ENCODE results near the gene RNF212. TPM values are rescaled to one million over a fixed set of nuclear protein-coding genes. Genes with fewer than 3 reads are reported as not detected.

RNF212 gene
- total RNA-seq, 2 experiments from 2014 or later = 2.0 to 2.7 TPM

DNA sequence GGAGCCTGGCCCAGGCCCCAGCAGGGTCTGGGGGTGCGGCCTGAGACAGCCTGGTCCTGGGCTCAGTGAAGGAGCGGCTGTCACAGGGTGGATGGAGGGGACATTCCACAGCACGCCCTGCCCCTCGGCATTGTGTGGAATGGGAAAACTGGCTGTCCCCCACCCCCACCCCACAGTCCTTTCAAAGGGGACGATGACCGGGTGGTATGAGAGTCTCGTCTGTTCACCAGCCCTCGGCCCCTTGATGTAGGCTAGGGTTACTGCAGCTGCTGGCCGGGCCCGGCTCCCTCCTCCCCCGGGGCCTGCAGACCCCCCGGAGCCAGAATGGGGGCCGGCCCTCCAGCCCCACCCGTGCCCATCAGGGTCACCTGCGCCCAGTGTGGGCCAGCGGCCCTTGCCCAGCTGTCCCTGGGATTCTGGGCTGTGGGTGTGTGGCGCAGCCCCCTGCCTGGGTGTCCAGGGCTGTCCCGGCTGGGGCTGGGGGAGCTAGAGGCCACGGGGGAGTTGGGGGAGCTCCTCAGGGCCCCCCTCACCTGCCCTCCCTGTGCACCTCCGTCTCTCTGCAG lies 90.2 kb downstream of the RNF212 start:
- ChIA-PET CTCF (no interaction called here), POLR2A (no interaction called here)
- no peaks in the 10 kb centered on the region for H3K9me3 Mint-ChIP-seq (ENCODE audit: insufficient read depth)
- DNase-seq = no peak
- no peak overlapping the region for H3K4me3 Mint-ChIP-seq
- H3K4me1 Mint-ChIP-seq (ENCODE audit: low read depth) = peaks cover 7% of the 10 kb centered on the region
- peaks cover 5% of the 10 kb centered on the region for H3K36me3 Mint-ChIP-seq (ENCODE audit: low read depth)
- H3K27me3 Mint-ChIP-seq (ENCODE audit: low read depth) = no peaks in the 10 kb centered on the region
- H3K27ac Mint-ChIP-seq = no peak overlapping the region
- ATAC-seq = no peak

DNA sequence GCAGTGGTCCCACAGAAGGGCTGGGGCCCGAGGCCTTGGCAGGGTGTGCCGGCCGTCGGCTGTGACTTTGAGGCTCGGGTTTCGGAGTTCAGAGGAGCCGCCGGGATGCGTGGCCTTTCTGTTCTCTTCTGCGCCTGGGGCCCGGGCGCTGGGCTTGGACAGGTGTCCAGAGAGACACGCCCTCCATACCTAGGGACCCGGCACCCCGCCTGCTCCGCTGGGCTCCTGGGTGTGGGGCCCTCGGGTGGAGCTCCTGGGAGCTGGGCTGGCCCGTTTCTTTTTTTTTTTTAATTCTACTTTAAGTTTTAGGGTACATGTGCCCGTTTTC lies 90.7 kb downstream of the RNF212 start:
- no peaks in the 10 kb centered on the region for H3K9me3 Mint-ChIP-seq (ENCODE audit: insufficient read depth)
- H3K27me3 Mint-ChIP-seq (ENCODE audit: low read depth) = no peaks in the 10 kb centered on the region
- CTCF ChIA-PET = no interaction called here
- no peak overlapping the region for H3K27ac Mint-ChIP-seq
- DNase-seq (no peak), ATAC-seq (no peak)
- H3K36me3 Mint-ChIP-seq (ENCODE audit: low read depth) = peaks cover 5% of the 10 kb centered on the region
- H3K4me3 Mint-ChIP-seq = no peak overlapping the region
- peaks cover 7% of the 10 kb centered on the region for H3K4me1 Mint-ChIP-seq (ENCODE audit: low read depth)
- POLR2A ChIA-PET = no interaction called here

DNA sequence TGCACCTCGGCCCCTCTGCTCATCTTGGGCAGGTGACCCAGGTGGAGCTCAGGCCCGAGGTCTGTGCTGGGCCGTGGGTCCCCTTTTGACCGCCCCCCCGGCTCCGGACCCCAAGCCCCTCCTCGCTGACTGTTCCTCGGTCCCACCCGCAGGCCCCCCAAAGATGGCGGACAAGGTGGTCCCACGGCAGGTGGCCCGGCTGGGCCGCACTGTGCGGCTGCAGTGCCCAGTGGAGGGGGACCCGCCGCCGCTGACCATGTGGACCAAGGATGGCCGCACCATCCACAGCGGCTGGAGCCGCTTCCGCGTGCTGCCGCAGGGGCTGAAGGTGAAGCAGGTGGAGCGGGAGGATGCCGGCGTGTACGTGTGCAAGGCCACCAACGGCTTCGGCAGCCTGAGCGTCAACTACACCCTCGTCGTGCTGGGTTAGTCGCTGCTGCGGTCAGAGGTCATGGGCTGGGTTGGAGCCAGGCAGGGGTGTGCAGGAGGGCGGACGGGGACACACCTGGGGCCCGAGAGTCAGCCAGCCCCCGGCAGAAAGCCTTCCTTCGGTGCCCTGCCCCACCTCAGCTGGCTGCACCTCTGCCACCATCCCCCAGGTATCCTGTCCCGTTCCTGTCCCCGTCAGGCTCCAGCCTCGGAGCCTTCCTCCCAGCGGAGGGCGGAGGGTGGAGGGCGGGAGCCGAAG lies 91.2 kb downstream of the RNF212 start:
- ChIA-PET POLR2A (interaction anchor here (0.9 kb wide), 1 partner anchor 12 kb away, joined by 3 read pairs; no protein-coding TSS in a partner anchor), CTCF (no interaction called here)
- Mint-ChIP-seq H3K36me3 (ENCODE audit: low read depth) (peaks cover 5% of the 10 kb centered on the region), H3K27me3 (ENCODE audit: low read depth) (no peaks in the 10 kb centered on the region), H3K4me1 (ENCODE audit: low read depth) (peaks cover 7% of the 10 kb centered on the region), H3K9me3 (ENCODE audit: insufficient read depth) (no peaks in the 10 kb centered on the region), H3K27ac (no peak overlapping the region), H3K4me3 (no peak overlapping the region)
- ATAC-seq (no peak), DNase-seq (no peak)

Other genes starting within 250 kb of the RNF212 start
- 100 to 1,000 TPM; 155 to 163 TPM for gene GAK, start 181.2 kb downstream of the RNF212 start, total RNA-seq
- 10 to 100 TPM; 27.2 to 30.1 TPM for gene TMEM175, start 181.1 kb downstream of the RNF212 start, total RNA-seq
- 10 to 100 TPM; 15.9 to 16.2 TPM for gene DGKQ, start 140.0 kb downstream of the RNF212 start, total RNA-seq
- 10 to 100 TPM; 19.0 to 20.9 TPM for gene IDUA, start 126.5 kb downstream of the RNF212 start, total RNA-seq
- under 1 TPM in 1 of 2 experiments, not detected in 1; 0.45 TPM for gene SLC26A1, start 120.2 kb downstream of the RNF212 start, total RNA-seq
- gene FGFRL1, start 101.9 kb downstream of the RNF212 start, total RNA-seq = 10 to 100 TPM in 1 of 2 experiments, 1 to 10 TPM in 1; 8.1 to 10.1 TPM
- gene SPON2, start 59.0 kb upstream of the RNF212 start, total RNA-seq = 10 to 100 TPM; 14.7 to 14.9 TPM
- gene CTBP1, start 135.6 kb upstream of the RNF212 start, total RNA-seq = 100 to 1,000 TPM; 214 to 217 TPM
- 10 to 100 TPM; 60.3 to 65.1 TPM for gene MAEA, start 176.3 kb upstream of the RNF212 start, total RNA-seq
- gene UVSSA, start 233.6 kb upstream of the RNF212 start, total RNA-seq = 10 to 100 TPM; 16.7 to 17.0 TPM